ENCODE data around the gene DNAJB12.
A peak's percentile ranks its signal among the peaks of the same experiment; 100 is the strongest.
"Not testable (repeated sequence)": the region's sequence is repeated elsewhere in the genome, so short reads cannot be mapped to it uniquely, and the experiment has no call there.

DNAJB12 gene

DNA sequence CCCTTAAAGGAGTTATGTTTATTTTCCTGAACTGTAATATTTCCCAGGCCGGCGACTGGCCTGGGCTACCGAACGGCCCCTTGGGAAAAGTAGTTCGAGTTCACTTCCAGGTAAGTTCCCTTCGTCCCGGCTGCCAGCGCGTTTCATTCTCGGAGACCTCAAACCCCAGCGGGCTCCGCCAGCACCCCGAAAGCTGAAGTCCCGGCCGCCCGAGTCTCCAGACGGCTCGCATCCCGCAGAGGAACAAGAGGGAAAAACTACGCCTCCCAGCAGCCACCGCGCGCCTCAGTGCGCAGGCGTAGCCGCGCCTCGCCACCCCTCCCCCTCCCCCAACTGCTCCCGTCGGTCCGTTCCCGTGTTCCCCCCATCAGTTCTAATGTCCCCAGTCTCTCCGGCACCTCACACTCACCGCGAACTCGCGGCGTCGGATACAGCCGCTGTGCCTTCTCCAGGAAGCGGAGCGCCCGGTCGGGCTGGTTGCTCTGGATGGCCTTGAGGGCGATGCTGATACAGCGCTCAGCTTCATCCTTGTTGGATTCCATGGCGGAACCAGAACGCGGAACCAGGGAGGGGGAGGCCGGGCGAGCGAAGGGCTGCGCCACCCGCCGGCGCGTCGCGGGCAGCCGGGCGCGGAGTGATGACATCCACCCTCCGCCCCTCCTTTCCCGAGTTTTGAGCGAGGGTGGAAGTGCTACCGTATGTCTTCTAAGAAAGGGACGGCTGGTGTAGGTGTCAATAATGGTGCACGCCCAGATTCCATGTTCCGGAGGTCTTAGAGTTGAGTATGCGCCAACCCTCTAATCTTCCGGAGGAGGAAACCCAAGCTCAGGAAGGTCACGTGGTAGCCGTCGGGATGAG, at the start of gene DNAJB12:
TSS of gene DNAJB12 (minus strand) at position 564 of the 858 bp plus-strand sequence. CDS start at position 542, 22 bp downstream.
- FAIRE-seq: peak; percentile 38

GRCh38 chr10:72395581-72395980, 40.9 kb upstream of the DNAJB12 start:
- FAIRE-seq: not testable (repeated sequence)

- no peak for FAIRE-seq
Observed at GRCh38 chr10:72392571-72392970, 37.9 kb upstream of the DNAJB12 start.

DNA sequence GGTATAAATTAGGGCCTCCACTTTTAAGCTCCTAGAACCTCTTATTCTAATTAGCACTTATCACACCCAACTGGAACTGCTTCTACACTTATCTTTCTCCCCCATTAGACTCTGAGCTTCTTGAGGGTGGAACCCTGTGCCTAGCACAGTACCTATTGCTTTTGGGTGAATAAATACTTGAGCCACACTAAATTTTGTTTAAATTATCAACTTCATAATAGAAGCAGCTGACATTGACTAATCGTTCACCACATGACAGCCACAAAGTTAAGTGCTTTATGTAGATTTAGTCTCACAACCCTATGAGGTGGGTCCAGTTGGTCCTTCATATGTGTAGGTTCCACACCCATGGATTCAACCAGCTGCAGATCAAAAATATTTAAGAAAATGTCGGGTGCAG, 36.0 kb upstream of the DNAJB12 start:
- FAIRE-seq: no peak

GRCh38 chr10:72389716-72390115, 35.0 kb upstream of the DNAJB12 start:
- FAIRE-seq: no peak

- no peak for FAIRE-seq
Observed at GRCh38 chr10:72389014-72389413, 34.3 kb upstream of the DNAJB12 start.

DNA sequence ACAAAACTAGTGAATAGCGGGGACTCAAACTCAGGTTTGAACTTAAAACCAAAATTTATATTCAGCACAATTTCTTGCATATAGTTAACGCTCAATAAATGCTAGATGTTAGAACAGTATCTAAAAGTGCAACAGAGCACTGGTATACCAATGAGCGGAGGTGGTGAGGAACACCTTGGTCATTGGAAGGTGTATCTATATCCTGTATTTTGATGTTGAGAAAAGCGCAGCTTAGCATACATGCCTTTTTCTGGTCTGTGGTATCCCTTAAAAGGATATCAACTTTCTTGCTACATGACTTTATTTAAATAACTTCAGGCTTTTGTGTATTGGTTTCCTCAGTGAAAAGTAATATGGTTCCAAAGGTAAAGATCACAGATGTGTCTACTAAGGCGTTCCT, 33.3 kb upstream of the DNAJB12 start:
- FAIRE-seq: no peak

- no peak for FAIRE-seq
Observed at GRCh38 chr10:72386916-72387586, 32.3 kb upstream of the DNAJB12 start.

GRCh38 chr10:72385724-72386123, 31.0 kb upstream of the DNAJB12 start:
- no peak for FAIRE-seq

DNA sequence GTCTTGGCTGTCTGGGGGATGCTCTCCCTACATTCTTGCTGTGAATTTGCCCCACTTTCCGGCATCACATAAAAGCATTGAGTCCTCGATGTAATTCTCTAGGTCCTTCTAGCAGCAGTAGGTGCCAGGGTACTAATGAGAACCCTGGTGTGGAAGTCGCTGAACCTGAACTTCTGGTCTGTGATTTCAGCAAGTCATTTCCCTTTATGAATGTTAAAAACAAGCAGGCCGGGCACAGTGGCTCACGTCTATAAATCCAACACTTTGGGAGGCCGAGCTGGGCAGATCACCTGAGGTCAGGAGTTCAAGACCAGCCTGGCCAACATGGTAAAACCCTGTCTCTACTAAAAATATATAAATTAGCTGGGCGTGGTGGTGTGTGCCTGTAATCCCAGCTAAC, 30.3 kb upstream of the DNAJB12 start:
- not testable (repeated sequence) for FAIRE-seq

DNA sequence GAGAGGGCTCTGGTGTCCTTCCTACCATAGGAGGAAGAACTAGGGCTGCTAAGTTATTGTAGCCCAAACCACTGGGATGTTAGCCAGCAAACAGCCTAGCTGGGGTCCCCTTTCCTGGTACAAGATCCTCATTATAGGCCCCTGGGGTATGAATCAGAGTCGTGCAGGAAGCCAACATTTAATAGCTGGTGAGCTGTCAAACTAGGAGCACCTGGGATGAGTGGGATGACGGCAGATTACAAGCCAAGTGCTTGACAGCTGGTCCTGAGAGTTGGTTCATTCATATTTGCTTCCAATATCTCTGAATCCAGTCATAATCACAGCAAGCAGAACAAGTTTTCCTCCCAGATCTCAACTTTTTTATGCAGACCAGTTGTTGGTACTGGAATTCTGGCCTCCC, 25.1 kb upstream of the DNAJB12 start:
- no peak for FAIRE-seq

GRCh38 chr10:72379062-72379461, 24.3 kb upstream of the DNAJB12 start:
- FAIRE-seq: no peak

DNA sequence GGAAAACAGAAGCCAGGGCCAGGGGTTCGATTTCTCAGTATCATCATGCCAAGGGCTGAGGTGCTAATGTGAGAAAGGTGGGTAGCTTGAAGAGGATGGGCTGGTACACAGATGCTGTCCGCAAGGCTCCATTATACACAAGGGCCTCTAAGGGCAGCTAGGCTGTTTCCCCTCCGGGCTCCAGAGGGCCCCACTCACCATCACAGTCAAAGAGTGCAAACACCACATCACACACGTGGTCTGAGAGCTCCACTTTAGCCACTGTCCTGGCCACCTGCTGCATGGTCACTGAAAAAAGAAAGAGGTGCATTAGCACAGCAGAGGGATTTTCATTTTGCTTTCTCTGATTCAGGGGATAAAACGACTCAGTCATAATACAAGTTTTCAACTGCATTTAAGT, 20.9 kb upstream of the DNAJB12 start:
- no peak for FAIRE-seq

GRCh38 chr10:72375173-72375572, 20.5 kb upstream of the DNAJB12 start:
- no peak for FAIRE-seq

DNA sequence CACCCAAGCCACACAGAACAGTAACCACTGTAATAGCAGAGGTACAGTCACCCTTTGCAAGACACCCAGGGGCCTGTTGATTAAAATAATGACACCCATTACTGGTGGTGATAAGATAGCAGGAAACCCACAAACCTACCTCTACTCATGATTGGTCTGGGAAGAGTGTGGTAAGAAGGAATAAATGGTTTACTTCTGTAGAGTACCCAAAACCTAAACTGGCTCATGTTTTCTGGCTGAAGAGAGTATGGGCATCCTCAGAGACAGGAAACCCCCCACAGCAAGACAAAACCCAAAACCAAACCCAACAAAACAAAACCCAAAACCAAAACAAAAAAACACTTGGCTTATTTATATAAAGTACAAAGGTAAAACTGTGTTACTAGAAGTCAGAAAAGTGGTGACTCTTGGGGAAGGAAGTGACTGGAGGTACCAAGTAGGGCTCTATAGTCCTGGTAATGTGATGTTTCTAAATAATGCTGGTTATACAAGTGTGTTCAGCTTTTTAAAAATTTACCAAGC, 15.5 kb upstream of the DNAJB12 start:
- FAIRE-seq: no peak

DNA sequence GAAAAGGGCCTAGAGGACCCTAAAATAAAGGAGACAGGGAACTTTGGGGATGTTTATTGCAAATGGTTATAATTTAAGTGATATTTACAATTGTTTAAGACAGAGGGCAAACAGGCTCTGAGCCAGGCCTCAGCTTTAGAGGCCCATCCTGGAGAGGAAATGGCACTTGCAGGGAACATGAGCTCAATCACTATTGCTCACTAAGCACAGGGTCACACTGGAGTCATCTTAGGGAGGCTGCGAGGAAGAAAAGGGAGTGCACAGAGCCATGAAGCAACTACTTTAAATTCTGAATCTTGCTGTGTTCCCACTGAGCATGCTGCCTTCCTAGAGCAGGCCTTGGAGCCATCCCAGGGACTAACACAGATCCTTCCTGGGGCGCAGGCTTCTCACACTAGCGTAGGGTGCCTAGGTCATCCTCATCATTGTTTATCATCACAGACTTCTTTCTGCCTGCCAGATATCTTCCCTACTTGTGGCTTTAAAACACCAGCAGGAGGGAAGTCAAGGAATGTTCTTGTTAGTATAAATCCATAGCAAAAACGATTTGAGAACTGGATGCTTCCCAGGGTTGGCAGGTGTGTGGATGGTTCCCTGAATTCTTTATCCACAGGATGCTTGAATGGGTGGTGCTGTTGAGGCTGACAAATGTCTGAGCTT, 12.7 kb upstream of the DNAJB12 start:
- no peak for FAIRE-seq

DNA sequence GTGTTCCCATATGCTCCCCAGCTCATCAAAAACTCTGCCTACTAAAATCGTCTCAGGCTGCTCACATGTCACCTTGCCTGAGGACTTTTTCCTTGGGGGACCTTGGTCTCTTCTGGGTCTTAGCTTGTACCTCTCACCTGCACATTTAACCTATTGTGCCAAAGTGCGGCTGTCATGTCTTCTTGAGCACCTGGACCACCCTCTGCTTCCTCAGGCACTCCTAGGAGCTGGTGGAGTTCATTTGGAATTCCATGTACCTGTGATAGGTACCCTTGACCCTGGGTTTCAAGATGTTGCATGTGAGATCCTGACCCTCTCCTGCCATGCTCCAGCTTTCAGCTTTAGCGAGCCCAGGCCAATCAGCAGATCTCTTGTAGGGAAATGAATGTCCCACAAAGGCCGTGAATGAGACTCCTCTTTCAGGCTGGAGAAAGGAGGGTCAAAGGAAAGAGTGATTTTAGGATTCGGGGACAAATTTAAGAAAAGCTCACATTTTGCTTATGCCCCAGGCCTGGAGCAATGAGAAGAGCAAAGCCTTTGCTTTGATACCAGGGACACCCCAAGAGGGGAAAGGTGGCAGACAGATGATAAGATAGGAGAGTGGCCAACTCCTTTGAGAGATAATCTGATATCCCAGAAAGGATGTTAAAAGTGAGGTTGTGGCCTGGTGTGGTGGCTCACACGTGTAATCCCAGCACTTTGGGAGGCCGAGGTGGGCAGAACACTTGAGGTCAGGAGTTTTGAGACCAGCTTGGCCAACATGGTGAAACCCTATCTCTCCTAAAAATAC, 10.6 kb upstream of the DNAJB12 start:
- FAIRE-seq: no peak

GRCh38 chr10:72364239-72364777, 9.6 kb upstream of the DNAJB12 start:
- FAIRE-seq: peak; percentile 73

GRCh38 chr10:72356987-72357386, 2.3 kb upstream of the DNAJB12 start:
- no peak for FAIRE-seq

GRCh38 chr10:72356115-72356514, 1.4 kb upstream of the DNAJB12 start:
- no peak for FAIRE-seq

GRCh38 chr10:72355214-72355555, 466 bp upstream of the DNAJB12 start:
- FAIRE-seq: peak; percentile 13

DNA sequence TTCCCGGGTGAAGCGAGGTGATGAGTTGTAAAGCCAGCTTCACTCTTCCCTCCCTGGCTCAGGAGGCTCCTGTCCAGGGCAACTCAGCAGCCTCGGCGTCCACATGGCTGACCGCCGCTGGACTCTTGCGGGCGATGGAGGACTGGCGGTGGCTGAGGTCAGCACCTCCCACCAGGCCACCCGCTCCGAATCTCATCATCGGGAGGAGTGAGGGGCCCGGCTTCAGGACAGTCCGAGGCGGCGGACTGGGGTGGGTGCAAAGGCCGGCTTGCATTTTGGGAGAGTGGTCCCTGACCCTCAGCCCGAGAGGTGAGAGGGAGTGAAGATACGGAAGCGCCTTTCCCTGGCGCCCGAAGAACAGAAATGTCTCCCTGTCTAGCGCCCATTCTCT, 759 bp downstream of the DNAJB12 start:
- FAIRE-seq: no peak
